22Rv1 (cell line): Measurements from ENCODE around the gene FBH1.

Experiments
- H3K27ac ChIP-seq: fragments of 450-650 bp; 2 replicates; pipeline ENCODE4 v1.5.1; 2017
- CTCF ChIP-seq: fragments of 450-650 bp; IDR thresholded peaks from 2 replicates; pipeline ENCODE4 v1.5.1; 2017; ENCODE audit warnings: mild to moderate bottlenecking
- ZFX ChIP-seq: fragments of 450-650 bp; IDR thresholded peaks from 2 replicates; pipeline ENCODE4 v1.6.1; 2017; ENCODE audit warnings: antibody characterized with exemption, borderline replicate concordance

The FBH1 gene

GRCh38 chr10:5921746-5922145, 31.7 kb downstream of the FBH1 start:
- TF ChIP-seq ZFX (no peak), CTCF (no peak)
- no peak overlapping the region for H3K27ac ChIP-seq

- no peak for TF ChIP-seq ZFX
- no peak for TF ChIP-seq CTCF
These were observed 34.8 kb downstream of the FBH1 start for GRCh38 chr10:5924889-5925288.

GRCh38 chr10:5927306-5927705, 37.3 kb downstream of the FBH1 start:
- no peak overlapping the region for H3K27ac ChIP-seq

More at GRCh38 chr10:5924889-5925288, 34.8 kb downstream of the FBH1 start:
- no peak overlapping the region for H3K27ac ChIP-seq

GRCh38 chr10:5929442-5929841, 39.4 kb downstream of the FBH1 start:
- TF ChIP-seq CTCF (no peak), ZFX (no peak)
- no peak overlapping the region for H3K27ac ChIP-seq

More at GRCh38 chr10:5927306-5927705, 37.3 kb downstream of the FBH1 start:
- TF ChIP-seq ZFX (no peak), CTCF (no peak)

DNA sequence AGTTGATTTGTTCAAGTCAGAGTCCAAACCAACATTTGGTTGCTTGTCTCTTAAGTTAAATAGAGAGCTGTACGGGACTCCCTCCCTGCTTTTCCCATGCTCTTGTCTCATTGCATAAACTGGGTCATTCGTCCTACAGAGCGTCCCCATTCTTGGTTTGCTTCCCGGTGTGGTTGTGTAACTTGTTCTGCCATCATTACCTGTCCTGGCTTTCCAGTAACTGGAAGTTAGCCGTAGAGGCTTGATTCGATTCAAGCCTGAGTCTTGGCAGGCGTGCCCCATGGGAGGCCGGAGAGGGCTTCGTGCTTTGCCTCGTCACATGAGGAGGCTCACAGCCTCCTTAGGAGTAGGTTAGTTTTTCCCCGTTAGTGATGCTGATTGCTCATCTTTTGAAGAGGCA, 40.2 kb downstream of the FBH1 start:
- TF ChIP-seq CTCF (no peak), ZFX (no peak)
- H3K27ac ChIP-seq = no peak overlapping the region

DNA sequence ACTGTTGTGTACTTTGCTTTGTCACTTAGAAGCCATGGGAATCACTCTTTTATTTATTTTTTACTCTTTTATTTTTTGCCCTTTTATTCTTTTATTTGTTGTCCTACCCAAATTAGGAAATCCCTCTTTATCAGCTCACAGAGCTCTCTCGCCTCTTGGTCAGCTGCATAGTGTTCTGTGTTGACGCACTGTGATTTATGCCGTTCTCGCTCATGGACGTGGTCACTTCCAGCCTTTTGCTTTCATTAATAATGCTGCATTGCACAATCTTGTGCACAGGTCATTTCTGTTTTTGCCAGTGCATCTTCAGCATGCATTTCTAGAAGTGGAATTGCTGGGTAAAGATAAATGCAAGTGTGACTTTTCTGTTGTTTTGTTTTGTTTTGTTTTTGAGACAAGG, 42.3 kb downstream of the FBH1 start:
- no peak overlapping the region for H3K27ac ChIP-seq
- no peak for TF ChIP-seq ZFX
- no peak for TF ChIP-seq CTCF

DNA sequence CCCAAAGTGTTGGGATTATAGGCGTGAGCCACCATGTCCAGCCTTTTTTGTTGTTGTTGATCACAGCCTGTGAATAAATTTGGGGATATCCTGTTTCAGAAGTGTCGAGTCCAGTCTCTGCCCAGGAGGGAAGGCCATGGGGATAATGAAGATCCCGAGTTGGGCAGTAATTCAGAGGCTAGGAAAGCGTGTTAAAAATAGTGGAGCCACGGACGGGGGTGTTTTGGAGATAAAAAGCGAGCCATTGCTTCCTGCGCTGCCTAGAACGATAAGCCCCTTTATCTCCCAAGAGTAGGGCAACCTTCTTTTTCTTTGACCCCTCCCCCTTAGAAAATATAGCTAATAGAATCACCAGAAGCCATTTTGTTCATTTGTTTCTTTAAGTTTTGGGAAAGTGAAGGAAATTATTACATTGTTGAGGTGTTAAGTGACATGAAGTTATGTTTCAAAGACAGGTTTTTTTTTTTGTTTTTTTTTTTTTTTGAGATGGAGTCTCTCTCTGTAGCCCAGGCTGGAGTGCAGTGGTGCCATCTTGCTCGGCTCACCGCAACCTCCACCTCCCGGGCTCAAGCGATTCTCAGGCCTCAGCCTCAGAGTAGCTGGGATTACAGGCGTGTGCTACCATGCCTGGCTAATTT, 44.0 kb downstream of the FBH1 start:
- TF ChIP-seq ZFX (no peak), CTCF (no peak)
- no peak overlapping the region for H3K27ac ChIP-seq
